Measurements from ENCODE around the gene STRBP.
A peak's percentile ranks its signal among the peaks of the same experiment; 100 is the strongest.
"Not testable (repeated sequence)": the region's sequence is repeated elsewhere in the genome, so short reads cannot be mapped to it uniquely, and the experiment has no call there.

The STRBP gene

DNA sequence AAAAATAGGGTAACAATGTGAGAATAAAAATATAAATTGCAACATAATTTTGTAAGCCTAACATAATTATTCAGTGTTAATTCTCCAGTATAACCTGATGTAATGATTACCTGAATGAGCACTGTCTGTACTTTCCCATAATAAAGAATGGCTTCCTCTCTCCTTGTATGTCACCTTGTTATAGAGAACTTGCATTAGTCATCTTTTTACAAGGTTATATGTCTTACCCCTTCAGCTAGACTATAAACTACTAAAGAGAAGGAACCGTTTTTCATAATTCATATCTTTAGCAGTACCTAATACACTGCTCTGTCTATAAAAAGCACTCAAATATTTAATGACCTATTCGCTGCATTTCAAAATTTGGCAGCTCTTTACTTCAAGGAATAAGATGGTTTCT, 19.8 kb downstream of the STRBP start:
- DNase-seq = no peak

DNA sequence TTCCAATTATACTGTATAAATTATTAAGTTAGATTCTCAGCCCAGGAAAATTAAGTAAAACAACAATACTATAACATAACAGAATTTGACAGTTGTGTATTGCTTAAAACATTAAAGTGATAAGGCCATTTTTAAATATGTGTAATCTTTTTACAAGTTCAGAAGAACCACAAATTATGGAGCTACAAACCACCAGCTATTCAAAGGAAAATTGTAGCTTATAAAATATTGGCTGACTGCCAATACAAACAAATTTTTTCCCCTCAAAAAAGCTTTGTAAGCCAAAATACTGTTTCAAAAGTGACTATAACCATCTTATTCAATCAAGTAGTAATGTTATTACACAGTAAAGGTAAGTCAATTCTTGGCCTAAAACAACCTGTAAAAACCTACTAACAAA, 21.9 kb downstream of the STRBP start:
- DNase-seq = no peak

DNA sequence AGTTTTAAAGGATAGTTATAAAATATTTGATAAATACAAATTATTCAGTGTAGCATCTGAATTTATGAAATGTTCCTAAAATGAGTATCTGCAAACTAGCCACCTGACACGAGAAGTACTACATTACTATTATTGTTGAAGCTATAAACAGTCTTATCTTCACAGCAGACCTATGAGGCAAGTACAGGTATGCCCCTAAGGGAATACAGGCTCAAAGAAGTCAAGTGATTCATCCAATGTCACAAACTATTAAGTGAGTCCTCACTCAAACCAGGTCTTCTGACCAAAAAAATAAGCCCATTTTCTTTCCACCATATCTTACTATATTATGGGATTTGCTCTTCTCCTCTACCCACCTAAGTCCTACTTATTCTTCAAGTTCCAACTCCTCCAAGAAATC, 28.7 kb downstream of the STRBP start:
- no peak for DNase-seq

DNA sequence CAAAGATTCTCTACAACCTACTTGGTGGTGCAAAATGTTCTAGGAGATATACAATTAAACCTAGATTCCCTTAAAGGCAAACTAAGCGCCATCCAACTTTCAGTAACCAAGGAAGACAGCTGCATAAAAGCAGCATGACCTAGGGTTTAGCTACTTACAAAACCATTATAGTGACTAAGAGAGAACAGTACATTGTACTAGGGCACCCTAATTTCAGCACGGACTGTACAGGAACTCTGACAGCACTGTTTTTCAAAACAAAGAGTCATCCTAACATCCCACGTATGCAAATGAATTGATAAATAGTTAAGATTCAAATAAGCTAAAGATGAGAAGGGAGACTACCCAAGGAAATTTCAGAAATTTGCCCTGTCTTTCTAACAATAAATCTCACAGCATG, 30.0 kb downstream of the STRBP start:
- DNase-seq = peak; percentile 8

DNA sequence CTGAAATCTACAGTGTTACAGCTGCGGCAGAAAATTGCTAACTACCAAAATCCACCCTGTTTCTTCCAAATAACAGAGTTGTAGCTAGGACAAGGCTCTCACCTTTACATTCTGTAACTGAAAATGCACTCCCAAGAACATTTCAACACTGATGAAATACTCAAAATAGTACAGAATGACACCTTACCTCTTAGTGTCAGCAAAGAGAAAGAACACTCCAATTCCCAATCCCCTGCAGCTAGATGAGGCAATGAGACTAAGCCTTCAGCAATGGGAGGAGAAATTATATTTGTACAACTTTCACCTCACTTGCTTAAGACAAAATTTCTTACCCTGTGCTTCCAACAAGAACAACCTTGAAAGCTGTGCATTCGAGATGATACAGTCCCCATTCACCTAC, 31.2 kb downstream of the STRBP start:
- no peak for DNase-seq

DNA sequence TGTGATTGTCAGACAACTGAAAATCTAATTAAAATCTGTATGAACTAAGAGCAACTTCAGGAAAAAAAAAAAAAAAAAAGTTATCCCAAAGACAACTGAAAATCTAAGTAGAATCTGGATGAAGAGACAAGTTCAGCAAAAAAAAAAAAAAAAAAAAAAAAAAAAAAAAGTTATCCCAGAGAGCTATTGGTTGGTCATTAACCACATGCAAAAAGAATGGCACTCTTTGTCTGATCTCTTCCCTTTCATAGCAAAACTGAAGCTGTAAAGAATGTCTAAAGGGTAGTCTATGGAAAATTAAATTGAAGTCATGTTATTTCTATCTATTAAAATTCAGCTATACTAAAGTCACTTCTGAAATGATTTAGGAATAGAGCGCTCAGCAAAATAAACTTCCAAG, 32.9 kb downstream of the STRBP start:
- no peak for DNase-seq

DNA sequence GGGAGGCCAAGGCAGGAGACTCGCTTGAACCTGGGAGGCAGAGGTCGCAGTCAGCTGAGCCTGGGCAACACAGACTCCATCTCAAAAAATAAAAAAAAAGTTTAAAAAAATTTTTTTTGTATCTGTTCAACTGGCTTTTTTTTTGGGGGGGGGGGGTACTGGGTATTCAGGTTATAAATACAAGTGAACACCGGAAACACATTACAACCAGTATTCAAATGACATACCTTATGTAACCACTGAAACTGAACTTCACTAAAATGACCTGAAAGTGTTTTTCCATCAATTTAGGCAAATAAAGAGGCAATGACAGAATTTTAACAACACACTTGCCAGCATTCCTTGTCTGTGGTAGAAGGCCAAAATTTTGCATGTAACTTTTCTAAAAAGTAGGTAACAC, 33.5 kb downstream of the STRBP start:
- no peak for DNase-seq

DNA sequence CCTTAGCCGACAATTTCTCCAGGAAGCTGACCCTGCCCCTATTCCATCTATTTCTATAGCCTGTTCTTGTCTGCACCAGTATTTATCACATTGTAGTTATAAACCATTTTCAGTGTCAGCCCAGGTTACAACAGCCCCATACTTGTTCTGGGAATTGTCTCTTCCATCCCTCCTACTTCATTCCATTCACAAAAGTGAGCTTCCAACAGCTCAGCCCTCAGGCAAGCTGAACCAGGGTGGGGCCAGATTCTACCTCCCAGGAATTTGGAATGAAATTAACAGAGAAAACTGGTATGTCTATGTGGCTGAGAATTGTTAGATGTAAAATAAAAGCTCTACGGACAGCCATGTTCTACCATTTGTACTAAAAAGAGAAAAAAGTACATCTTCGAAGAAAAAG, 36.1 kb downstream of the STRBP start:
- DNase-seq = no peak

DNA sequence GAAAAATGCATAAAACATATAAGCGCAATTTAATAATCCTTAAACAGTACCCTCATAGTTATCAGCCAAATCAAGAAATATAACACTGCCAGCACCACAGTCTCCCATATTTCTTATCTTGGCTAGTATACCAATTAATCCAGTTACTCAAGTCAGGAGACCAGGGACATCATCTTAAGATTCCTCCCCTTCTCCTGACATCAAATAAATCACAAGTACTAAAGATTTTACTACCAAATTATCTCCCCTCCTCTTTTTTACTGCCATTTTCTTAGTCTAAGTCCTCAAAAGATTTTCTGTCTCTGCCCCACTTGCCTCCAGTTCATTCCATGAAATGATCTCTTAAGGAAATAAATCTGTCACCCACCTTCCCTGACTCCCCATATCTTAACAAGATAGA, 37.0 kb downstream of the STRBP start:
- DNase-seq = no peak

DNA sequence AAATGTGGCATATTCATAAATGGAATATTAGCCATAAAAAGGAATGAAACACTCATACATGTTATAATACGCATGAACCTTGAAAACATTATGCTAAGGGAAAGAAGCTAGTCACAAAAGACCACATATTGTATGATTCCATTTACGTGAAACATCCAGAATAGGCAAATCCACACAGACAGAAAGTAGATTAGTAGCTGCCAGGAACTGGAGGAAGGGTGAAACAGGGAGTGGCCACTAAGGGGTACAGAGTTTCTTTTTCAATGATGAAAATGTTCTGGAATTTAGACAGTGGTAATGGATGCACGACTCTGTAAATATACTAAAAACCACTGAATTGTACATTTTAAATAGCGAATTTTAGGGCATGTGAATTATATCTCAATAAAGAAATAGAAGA, 39.4 kb downstream of the STRBP start:
- DNase-seq = no peak

DNA sequence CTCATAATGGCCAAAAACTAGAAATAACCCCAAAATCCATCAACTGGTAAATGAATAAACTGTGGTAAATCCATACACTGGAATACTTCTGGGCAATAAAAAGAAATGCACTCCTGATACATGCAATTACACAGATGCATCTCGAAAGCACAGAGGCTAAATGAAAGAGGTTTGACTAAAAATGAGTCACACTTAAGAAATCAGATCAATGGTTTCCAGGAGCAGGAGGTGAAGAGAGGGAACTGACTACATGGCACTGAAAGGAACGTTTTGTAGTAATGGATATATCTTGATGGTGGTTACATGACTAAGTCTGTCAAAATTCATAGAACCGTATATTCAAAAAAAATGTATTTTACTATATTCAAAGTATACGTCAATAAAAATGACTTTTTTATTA, 42.4 kb downstream of the STRBP start:
- peak; percentile 19 for DNase-seq

DNA sequence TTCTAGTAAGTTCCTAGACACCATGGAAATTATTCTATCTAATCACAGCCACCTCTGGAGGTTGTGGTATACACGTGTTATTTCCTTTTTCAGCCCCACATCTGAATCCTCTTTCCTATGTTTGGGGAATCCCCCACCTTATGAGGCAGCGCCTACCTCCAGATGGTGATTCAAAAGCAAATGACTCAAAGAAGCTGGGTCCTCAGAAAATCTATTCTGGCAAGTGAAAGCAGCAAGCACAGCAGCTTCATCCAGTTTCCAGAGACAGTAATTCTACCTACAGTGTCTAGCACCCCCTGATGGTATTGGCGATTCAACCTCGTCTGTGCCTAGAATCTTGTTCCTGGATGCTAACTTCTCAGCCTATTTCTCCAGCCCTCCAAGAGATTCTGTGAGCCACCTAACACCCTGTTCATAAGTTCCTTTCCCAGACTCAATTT, 43.0 kb downstream of the STRBP start:
- DNase-seq = peak; percentile 67

DNA sequence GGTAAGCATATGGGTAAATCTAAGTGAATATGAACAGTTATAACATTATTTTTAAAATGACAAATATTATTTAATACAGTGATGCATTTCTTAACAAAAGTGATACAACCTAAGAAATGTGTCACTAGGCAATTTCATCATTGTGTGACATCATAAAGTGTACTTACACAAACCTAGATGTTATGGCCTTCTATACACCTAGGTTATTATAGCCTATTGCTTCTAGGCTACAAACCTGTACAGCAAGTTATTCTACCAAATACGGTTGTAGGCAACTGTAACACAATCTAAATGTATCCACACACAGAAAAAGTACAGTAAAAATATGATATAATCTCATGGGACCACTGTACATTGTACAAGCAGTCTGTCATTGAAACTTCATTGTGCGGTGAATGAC, 48.3 kb downstream of the STRBP start:
- no peak for DNase-seq

DNA sequence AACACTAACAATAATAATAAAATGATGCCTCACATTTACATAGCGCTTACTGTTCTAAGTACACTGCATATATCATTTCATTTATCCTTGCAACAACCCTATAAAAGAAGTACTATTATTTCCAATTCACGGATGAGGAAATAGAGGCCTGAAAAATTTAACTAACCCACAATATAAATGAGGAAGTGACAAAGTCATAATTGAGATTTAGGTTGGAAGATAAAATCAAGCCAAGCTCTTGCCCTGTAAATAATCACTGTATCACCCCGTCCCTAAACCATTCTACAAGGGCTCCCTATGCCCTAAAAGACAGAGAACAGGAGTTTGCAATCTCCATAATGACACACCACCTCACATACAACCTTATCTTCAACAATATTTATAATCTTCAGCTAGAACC, 49.6 kb downstream of the STRBP start:
- DNase-seq = no peak

DNA sequence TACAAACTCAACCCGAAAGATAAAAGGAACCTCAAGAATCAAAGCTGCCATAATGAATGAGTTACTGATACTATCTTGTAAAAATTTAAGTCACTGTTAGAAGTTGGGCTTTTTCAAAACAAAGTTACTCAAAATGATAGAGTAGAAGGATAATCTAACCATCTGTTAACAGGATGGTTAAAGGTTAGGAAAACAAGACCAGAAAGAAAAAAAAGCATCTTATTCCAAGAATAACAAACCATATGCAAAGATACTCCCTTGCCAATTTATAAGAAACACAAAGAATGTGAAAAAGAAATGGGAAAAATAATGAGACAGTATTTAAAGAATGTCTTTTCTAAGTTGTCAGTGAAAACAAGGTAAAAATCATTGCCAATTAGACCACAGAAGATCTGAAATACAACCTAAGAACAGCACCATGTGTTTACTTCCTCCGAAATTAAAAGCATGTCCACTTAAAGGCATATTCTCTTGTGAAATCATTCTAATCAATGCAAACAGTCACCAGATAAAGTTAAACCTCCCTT, 51.2 kb downstream of the STRBP start:
- DNase-seq = no peak

DNA sequence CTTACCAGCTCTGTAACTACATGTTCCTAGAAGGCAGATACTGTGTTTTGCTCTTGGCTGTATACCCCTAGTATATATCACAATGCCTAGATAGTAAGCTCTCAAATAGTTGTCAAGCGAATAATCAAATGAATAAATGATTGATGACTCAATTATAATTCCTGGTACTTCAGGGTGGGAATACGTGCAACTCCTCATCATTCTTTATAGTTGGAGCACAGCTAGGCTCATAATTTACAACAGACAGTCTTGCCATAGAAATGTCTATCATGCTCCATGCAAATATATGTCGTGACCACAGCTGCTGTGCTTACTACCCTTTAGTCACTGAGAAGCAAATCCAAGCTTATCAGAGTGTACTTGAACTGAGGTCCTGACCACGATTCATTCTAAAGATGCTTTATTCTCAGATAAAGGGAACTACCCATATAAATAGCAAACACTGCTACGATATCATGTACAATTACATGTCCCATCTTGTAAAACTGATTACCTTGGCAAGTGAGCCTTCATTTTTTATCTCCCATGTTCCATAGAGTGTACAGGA, 52.1 kb downstream of the STRBP start:
- DNase-seq = no peak

DNA sequence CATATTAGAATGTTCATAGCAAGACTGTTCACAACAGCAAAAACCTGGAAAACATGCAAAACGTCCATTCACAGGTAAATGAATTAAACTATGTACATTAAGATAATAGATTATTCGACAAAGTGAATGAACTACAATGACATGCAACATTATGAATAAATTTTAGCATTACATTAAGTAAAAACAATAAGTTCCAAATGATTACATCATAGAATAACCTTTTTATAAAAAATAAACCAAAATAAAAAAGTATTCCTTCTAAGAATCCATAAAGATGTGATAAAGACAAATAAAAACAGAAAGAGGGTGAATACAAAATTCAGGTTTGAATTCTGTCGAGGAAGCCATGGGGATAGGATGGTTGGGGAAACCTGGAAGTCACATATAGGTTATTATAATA, 57.3 kb downstream of the STRBP start:
- DNase-seq = no peak

DNA sequence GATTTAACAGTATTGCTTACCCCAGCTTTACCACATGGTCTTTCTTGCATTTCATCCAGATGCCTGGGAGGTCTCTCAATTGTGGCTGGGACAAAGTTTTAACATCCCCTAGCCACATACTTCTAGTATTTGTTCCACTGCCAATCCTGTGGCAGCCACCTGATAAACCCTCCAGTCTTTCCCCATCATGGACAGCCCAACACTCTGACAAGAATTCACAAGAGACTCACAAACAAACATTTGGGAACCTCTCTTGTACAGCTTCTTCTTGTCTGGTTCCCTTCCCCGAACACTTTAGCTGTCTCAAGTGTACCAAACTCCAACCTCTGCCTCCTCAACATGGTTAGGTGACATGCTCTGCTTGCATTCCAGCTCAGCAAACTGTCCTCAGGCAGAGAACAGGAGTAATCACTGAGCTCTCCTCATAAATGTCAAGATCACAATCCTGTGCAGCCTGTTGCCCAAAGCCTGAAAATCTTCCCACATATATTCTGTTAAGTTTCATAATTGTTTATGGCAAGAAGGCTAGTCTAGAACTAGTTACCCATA, 59.7 kb downstream of the STRBP start:
- no peak for DNase-seq

DNA sequence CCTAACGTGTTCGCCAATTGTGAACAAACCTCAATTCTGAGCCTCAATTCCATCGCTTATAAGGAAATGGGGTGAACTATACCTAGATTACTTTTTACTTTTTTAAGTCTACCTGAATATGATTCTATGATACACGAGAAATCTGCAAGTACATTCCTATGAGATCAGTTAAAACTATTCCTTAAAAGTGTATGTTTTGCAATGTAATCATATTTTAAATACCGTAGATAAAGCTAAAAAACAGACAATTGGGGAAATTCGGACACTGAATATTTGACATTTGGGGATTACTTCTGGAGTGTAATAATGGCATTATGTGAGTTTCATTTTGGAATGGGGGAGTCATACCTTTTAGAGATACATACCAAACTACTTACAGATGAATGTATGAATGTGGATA, 62.3 kb downstream of the STRBP start:
- no peak for DNase-seq

DNA sequence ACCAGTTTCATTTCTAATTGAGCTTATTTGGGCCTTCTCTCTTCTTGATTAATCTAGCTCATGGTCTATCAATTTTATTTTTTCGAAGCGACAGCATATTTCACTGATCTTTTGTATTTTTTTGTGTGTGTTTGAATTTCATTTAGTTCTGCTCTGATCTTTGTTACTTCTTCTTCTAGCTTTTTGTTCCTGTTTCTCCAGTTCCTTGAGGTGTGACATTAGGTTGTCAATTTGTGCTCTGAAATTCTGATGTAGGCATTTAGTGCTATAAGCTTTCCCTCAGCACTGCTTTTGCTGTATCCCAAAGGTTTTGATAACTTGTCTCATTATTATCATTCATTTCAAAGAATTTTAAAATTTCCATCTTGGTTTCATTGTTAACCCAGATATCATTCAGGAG, 67.3 kb downstream of the STRBP start:
- DNase-seq = no peak

DNA sequence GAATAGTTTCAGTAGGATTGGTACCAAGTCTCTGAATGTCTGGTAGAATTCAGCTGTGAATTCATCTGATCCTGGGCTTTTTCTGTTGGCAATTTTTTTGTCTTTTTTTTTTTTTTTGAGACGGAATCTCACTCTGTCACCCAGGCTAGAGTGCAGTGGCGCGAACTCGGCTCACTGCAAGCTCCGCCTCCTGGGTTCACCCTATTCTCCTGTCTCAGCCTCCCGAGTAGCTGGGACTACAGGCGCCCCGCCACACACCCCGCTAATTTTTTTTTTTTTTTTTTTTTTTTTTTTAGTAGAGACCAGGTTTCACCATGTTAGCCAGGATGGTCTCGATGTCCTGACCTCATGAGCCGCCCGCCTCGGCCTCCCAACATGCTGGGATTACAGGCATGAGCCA, 67.9 kb downstream of the STRBP start:
- DNase-seq = not testable (repeated sequence)

DNA sequence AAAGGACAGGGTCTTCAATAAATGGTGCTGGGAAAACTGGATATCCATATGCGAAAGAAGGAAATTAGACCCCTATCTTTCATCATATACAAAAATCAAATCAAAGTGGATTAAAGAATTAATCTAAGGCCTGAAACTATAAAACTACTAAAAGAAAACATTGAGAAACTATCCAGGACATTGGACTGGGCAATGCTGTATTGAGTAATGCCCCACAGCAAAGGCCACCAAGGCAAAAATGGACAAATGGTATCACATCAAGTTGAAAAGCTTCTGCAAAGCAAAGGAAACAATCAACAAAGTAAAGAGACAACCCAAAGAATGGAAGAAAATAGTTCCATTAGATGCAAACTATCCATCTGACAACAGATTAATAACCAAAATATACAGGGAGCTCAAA, 72.3 kb downstream of the STRBP start:
- DNase-seq = no peak

DNA sequence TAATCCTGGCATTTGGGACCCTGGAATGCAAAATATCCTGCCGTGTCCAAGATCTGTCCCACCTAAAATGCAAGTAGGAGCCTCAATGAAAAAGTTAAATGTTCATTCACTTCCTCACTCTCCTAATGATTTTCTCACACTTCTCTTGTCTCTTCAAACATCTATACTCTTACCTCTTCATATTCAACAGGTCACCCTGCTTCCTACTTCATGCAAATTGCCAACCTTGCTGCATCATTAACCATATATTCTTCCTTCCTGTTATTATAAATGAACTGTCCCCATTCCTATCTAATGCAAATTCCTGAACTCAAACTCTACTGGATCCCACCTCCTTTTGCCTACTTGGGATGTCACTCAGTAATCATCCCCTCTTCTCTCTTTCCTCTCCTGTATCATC, 74.4 kb downstream of the STRBP start:
- DNase-seq = no peak

DNA sequence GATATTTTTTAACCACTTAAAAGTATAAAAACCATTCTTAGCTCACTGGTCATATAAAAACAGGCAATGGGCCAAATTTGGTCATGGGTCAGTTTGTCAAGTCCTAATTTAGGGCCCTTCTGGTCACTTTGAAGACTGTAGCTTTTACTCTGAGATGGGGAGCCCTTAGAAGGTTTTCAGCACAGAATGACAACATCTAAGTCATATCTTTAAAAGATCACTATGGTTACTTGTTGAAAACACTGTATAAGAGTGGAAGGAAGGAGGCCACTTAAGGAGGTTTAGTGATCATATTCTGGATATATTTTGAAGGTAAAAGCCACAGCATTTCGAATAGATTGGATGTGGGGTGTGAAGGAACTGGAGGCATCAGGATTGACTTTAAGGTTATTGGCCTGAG, 76.7 kb downstream of the STRBP start:
- no peak for DNase-seq

DNA sequence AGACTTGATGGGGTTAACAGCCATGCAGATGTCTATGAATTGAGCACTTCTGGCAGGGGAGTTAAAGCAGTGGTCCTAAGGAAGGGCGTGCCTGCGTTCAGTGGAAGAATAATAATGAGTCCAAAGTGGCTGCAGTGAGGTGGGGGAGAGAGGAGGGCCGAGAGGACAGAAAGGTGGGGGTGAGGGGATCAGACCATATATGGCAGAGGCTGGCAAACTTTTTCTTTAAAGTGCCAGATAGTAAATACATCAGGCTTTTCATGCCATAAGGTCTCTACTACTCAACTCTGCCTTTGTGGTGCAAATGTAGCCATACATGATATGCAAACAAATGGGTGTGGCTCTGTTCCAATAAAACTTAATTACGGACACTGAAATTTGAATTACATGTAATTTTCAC, 77.1 kb downstream of the STRBP start:
- DNase-seq = no peak
